ENCODE data around the gene HOXB4. TPM values are rescaled to one million over a fixed set of nuclear protein-coding genes. Genes with fewer than 3 reads are reported as not detected.

The HOXB4 gene
- total RNA-seq, 4 donors from 2014 or later, result 0.98 to 2.8 (median 2.0) TPM

DNA sequence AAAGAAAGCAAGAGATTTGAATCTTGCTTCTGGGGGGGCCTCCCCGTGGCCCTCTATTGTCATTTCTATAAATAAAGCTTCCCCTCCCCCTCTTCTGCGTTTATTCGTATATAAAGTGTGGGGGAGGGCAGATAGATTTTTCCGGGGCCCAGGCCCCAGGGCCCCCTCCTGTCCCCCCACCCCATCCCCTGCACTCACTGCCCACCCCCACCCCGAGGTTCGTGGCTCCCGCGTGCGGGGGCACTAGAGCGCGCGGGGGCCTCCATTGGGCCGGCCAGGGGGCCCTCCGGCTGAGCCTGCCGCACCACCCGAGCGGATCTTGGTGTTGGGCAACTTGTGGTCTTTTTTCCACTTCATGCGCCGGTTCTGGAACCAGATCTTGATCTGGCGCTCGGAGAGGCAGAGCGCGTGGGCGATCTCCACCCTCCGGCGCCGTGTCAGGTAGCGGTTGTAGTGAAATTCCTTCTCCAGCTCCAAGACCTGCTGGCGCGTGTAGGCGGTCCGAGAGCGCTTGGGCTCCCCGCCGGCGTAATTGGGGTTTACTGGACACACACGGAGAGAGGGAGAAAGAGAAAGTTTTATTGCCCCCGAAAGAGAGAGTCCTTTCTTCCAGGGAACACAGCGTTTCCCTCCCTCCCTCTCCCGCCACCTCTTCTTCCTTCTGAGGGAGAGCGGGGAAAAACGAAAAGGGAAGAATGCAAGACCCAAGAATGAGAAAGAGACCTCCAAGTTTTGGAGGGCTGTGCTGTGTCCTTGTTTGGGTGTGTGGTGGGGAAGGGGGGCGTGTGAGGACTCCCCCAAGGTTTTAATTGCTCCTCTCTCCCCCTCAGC lies 1.5 kb downstream of the HOXB4 start:
- no peak for TF ChIP-seq CTCF (IDR thresholded peaks at IDR 0.05; ENCODE audit: low read depth)

GRCh38 chr17:48575673-48576478 lies 2.3 kb downstream of the HOXB4 start:
- TF ChIP-seq CTCF (IDR thresholded peaks at IDR 0.05; ENCODE audit: low read depth), result no peak

DNA sequence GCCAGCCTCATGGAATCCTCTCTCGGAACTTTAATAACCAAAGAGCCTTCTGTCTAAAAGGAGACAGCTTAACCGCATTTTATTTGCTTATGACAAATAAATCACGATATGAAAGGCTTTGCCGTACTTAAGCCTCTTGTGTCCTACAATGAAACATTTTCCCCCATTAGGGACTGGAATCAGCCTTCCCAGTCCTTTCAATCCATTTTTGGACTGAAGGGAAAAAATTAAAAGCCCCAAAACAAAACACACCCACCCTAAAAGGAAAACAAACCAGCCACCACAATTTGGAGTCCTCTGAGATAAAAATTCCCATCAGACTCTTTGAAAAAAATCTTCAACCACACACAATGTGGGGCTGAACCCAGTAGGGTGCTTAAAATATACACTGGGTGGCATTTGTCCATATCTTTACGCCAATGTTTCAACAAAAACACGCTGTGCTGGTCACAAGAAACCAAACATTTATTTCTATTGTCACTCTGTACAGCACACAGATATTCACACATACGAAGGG lies 3.0 kb downstream of the HOXB4 start:
- TF ChIP-seq CTCF (IDR thresholded peaks at IDR 0.05; ENCODE audit: low read depth), result no peak

GRCh38 chr17:48574505-48575065 lies 3.6 kb downstream of the HOXB4 start:
- TF ChIP-seq CTCF (IDR thresholded peaks at IDR 0.05; ENCODE audit: low read depth), result no peak

DNA sequence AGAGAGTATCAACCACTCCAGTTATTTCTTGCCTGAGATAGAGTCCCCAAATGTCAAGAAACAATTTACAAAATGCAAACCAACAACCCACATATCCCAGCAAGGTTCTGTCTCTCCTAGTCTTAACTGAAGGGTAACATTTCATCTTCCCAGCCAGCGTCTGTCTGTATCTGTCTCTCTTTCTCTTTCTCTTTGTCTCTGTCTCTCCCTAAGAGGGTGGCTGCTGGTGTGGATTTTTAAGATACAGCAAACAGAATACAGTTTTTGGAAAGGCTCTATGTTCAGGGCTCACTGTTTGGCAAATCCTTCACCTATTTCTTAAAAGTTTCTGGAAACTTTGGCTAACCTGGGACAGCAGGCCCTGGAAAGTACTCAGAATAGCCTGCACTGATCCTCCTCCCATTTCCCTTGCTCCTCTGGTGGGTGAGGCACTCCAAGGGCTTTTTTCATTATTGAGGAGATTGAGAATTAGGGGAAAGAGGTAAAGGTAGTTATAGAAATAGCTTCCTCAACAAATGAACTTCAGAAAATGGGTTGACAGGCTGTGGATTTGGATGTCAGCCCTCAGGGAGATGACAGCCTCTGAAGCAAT lies 6.2 kb downstream of the HOXB4 start:
- no peak for TF ChIP-seq CTCF (IDR thresholded peaks at IDR 0.05; ENCODE audit: low read depth)

- no peak for TF ChIP-seq CTCF (IDR thresholded peaks at IDR 0.05; ENCODE audit: low read depth)
These were observed 6.9 kb downstream of the HOXB4 start for GRCh38 chr17:48571024-48571818.
